ENCODE data around the gene DCTN2.
A peak's percentile ranks its signal among the peaks of the same experiment; 100 is the strongest.

DCTN2 gene

DNA sequence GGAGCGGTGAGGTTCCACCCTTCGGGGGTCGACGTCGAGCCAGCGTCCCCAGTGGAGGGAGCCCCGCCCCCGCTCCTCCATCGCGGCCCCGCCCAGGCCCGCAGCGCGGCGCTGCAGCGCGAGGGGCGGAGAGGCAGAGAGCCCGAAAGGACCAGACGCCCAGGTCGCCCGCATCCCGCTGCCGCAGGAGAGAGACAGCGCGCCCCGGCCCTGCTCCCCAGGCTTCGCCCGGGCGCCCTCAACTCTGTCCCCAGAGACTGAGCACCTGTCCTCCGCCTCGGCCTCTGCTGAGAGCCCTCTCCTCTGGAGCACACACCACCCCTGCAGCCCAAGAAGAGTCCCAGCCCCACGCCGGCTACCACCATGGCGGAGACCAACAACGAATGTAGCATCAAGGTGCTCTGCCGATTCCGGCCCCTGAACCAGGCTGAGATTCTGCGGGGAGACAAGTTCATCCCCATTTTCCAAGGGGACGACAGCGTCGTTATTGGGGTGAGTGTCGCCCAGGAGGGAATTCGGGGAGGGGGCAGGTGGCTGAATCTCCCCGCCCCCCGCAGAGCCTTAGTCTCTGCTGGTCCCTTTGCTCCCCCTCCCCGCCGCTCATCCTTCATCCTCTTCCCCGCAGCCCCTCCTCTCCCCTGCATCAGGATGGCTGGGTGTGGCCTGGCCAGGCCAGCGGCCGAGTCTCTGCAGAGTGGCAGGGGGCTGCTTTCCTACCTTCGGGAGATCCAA lies 3.1 kb upstream of the DCTN2 start, which contains the start of gene KIF5A:
TSS of gene KIF5A (plus strand) at position 136 of the 732 bp plus-strand sequence. CDS start at position 364, 228 bp downstream.
- TF ChIP-seq CTCF (IDR thresholded peaks at IDR 0.05; ENCODE audit: low read depth, low read length): peak; percentile 29; the same call in 1 of the 2 replicates
- H3K4me3 ChIP-seq (ENCODE audit: low read depth, low read length): peak within 1 kb of the TSS; percentile 50
- peaks cover 4% of the 10 kb centered on the region for H3K36me3 ChIP-seq
- H3K27ac ChIP-seq: 0 out of 2 replicates have a peak within 1 kb of the TSS, but pooled peaks have one; percentile 24
- no peaks in the 10 kb centered on the region for H3K27me3 ChIP-seq (ENCODE audit: insufficient read depth, low read depth, severe bottlenecking)
- H3K9me3 ChIP-seq (ENCODE audit: severe bottlenecking): no peaks in the 10 kb centered on the region
- peak; percentile 69 for DNase-seq

- H3K4me3 ChIP-seq (ENCODE audit: low read depth, low read length): peak overlapping the region; percentile 50
- no peaks in the 10 kb centered on the region for H3K9me3 ChIP-seq (ENCODE audit: severe bottlenecking)
- no peak for TF ChIP-seq CTCF (IDR thresholded peaks at IDR 0.05; ENCODE audit: low read depth, low read length)
- no peak for DNase-seq
- peaks cover 10% of the 10 kb centered on the region for H3K36me3 ChIP-seq
- H3K27me3 ChIP-seq (ENCODE audit: insufficient read depth, low read depth, severe bottlenecking): no peaks in the 10 kb centered on the region
- no peak overlapping the region for H3K27ac ChIP-seq
Measured at GRCh38 chr12:57549203-57549908, 2.4 kb upstream of the DCTN2 start.

DNA sequence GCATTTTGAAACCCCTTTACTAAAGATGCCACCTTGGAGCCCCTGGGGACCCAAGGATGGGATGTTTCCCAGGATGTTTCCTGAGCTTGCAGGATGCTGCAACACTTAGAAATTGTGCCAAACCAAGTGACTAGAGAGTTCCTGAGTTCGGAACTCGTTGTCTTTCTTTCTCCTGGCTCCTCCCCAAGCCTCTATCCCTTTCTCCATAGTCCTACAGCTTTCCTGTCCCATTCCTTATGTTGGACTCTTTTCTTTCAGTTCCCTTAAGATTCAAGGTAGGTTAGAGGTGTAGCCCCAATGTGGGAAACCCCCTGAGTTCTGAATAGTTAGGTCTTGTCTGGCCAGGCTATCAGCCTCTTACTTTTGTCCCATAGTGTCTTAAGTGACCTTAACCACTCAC lies 1.5 kb upstream of the DCTN2 start:
- no peaks in the 10 kb centered on the region for H3K9me3 ChIP-seq (ENCODE audit: severe bottlenecking)
- H3K27ac ChIP-seq: no peak overlapping the region

DNA sequence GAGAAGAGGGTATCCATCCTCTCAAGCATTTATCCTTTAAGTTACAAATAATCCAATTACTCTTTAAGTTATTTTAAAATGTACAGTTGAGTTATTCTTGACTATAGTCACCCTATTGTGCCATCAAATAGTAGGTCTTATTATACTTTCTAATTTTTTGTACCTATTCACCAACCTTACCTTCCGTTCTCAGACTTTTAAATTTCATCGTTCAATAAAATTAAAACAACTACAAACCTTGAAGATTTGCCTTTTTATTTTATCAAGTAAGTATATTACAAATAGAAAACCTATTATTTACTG lies 972 bp upstream of the DCTN2 start:
- H3K9me3 ChIP-seq (ENCODE audit: severe bottlenecking): no peaks in the 10 kb centered on the region
- H3K27ac ChIP-seq: no peak overlapping the region

More for the DNA sequence above, 1.5 kb upstream of the DCTN2 start:
- TF ChIP-seq CTCF (IDR thresholded peaks at IDR 0.05; ENCODE audit: low read depth, low read length): no peak
- DNase-seq: no peak
- H3K27me3 ChIP-seq (ENCODE audit: insufficient read depth, low read depth, severe bottlenecking): no peaks in the 10 kb centered on the region
- no peak overlapping the region for H3K4me3 ChIP-seq (ENCODE audit: low read depth, low read length)
- H3K36me3 ChIP-seq: peaks cover 10% of the 10 kb centered on the region

DNA sequence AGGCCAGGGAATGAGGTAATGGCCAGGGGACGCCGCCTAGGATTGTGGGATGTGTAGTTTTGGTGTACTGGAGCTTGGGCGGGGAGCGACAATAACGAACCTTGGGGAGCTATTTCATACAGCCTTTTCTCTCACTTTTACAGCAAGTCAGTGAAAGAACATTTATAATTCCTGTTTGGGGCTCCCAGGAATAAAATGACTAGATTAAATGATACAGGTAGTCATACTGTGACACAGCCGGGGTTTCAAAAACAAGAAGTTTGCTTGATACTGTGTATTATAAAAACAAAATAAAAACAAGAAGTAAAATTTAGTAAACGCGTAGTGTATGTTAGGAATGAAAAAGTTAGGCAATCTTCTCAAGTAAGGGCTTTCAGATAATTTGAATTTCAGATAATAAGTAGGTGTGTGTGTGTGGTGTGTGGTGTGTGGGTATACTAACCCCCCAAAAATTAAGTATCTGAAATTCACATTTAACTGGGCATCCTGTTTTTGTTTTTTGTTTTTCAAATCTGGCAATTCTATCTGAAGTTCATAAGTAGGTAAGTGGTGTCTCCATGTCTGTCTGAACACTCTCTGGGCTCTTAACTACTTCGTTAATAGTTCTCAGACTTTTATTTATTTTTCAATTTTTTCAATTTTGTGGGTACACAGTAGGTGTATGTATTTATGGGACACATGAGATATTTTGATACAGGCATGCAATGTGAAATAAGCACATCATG lies 458 bp upstream of the DCTN2 start:
- DNase-seq: no peak
- Histone ChIP-seq H3K36me3 (peaks cover 15% of the 10 kb centered on the region), H3K27ac (no peak overlapping the region; the same call in 1 of the 2 replicates), H3K9me3 (ENCODE audit: severe bottlenecking) (no peaks in the 10 kb centered on the region), H3K4me3 (ENCODE audit: low read depth, low read length) (peak overlapping the region; percentile 90), H3K27me3 (ENCODE audit: insufficient read depth, low read depth, severe bottlenecking) (no peaks in the 10 kb centered on the region)
- TF ChIP-seq CTCF (IDR thresholded peaks at IDR 0.05; ENCODE audit: low read depth, low read length): no peak

More for the DNA sequence above, 972 bp upstream of the DCTN2 start:
- DNase-seq: no peak
- no peak overlapping the region for H3K4me3 ChIP-seq (ENCODE audit: low read depth, low read length)
- H3K36me3 ChIP-seq: peaks cover 10% of the 10 kb centered on the region
- no peak for TF ChIP-seq CTCF (IDR thresholded peaks at IDR 0.05; ENCODE audit: low read depth, low read length)
- H3K27me3 ChIP-seq (ENCODE audit: insufficient read depth, low read depth, severe bottlenecking): no peaks in the 10 kb centered on the region

All from WERI-Rb-1 (cell line).